ENCODE data around the gene ZCCHC9. TPM values are rescaled to one million over a fixed set of nuclear protein-coding genes. Genes with fewer than 3 reads are reported as not detected.

The ZCCHC9 gene, protein sequence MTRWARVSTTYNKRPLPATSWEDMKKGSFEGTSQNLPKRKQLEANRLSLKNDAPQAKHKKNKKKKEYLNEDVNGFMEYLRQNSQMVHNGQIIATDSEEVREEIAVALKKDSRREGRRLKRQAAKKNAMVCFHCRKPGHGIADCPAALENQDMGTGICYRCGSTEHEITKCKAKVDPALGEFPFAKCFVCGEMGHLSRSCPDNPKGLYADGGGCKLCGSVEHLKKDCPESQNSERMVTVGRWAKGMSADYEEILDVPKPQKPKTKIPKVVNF
- 10 to 100 TPM in 1 of 2 donors, 1 to 10 TPM in 1; 9.4 to 10.3 TPM for total RNA-seq

DNA sequence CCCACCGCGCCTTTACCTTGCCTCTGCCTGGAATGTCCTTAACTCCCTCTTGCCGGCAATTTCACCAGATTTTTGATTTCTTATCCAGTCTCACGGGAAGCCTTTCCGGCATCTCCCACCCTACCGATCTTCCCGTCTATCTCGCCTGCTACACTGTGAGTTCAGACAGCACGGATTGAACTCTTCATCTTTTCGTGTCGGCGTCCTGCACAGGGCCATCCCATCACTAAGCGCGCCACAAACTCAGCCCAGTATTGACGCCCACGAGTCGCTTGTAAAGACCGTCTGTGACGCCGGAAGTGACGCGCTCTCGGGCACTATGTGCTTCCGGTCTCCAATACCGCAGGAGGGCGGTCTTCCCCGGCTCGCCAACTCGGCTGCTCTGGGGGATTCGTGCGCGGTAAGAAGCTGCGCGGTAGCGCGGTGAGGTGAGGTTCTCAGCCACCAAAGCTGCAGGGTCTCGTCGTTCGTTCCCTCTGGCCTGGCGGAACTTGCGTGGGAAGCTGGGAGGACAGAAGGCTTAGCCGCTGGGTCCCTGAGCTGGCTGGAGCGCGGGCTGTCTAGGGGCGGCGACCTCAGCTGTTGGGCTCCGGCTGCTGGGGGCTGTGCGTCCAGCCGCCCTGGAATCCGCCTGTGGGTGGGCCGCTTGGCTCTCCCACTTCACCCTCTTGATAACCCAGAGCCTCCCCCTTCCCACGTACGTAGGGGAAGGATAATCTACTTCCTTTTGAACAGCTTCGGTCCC is at the start of gene ZCCHC9:
Gene ZCCHC9 (plus strand): TSS at position 317 of the 745 bp plus-strand sequence. CDS start 3,171 bp downstream, outside the sequence.
- no peaks in the 10 kb centered on the region for H3K9me3 ChIP-seq
- peaks cover 0 to 34% of the 10 kb centered on the region in 2 donors for H3K4me1 ChIP-seq
- DNase-seq (ENCODE audit: low spot score): peak; percentile 94
- H3K36me3 ChIP-seq: peaks cover 5% of the 10 kb centered on the region
- H3K27me3 ChIP-seq: no peaks in the 10 kb centered on the region
- peak within 1 kb of the TSS; percentile 81 to 95 for H3K4me3 ChIP-seq
- peak within 1 kb of the TSS; percentile 88 to 89 for H3K27ac ChIP-seq
- TF ChIP-seq, protein P1, sequence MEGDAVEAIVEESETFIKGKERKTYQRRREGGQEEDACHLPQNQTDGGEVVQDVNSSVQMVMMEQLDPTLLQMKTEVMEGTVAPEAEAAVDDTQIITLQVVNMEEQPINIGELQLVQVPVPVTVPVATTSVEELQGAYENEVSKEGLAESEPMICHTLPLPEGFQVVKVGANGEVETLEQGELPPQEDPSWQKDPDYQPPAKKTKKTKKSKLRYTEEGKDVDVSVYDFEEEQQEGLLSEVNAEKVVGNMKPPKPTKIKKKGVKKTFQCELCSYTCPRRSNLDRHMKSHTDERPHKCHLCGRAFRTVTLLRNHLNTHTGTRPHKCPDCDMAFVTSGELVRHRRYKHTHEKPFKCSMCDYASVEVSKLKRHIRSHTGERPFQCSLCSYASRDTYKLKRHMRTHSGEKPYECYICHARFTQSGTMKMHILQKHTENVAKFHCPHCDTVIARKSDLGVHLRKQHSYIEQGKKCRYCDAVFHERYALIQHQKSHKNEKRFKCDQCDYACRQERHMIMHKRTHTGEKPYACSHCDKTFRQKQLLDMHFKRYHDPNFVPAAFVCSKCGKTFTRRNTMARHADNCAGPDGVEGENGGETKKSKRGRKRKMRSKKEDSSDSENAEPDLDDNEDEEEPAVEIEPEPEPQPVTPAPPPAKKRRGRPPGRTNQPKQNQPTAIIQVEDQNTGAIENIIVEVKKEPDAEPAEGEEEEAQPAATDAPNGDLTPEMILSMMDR (IDR thresholded peaks at IDR 0.05): peak in 1 of 2 donors; percentile 53

DNA sequence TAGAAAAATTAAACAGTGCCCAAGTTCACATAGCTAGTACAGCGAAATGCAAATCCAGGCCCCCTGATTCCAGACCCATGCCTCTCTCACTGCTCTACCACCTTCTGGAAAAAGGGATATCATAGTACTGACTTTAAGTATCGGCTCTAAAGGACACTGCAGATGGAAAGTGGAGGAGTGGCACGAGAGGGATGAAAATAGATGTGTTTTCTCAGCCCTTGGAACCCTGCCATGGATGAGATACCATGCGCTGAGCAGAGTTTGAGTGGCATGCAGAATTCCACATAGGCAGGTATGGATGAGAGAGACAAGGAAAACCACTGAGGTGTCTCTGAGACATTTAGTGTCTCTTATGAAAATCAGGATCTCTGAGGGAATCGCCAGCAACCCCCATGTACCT is 49.5 kb upstream of the ZCCHC9 start:
- Histone ChIP-seq H3K27me3 (no peaks in the 10 kb centered on the region), H3K9me3 (no peaks in the 10 kb centered on the region), H3K27ac (peak overlapping the region; percentile 52 to 67), H3K36me3 (peaks cover 67% of the 10 kb centered on the region), H3K4me3 (no peak overlapping the region), H3K4me1 (peaks cover 0 to 33% of the 10 kb centered on the region in 2 donors)
- no peak for DNase-seq (ENCODE audit: low spot score)
- TF ChIP-seq, protein P1 (IDR thresholded peaks at IDR 0.05): no peak

DNA sequence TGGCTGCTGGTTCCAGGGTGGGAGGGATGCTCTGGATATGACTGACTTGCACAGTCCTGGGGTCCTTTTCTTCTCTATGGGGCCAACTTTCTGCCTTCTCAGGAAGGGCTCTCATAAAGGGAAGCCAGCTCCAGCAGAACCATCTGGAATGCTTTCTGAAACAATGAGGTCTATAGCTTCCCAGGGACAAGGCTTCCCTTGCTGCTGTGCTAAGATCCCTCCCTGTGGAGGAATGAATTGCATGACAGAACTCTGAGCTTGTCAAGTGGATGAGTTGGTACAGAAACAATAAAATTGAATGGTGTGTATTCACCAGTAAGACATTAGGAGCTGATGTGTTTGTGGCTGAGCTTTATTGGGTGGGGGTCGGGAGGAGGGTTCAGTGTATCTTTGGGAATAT is 48.5 kb upstream of the ZCCHC9 start:
- H3K27me3 ChIP-seq: no peaks in the 10 kb centered on the region
- H3K4me1 ChIP-seq: peaks cover 0 to 23% of the 10 kb centered on the region in 2 donors
- TF ChIP-seq, protein P1 (IDR thresholded peaks at IDR 0.05): no peak
- peak overlapping the region in 1 of 2 donors; percentile 41 for H3K27ac ChIP-seq
- no peaks in the 10 kb centered on the region for H3K9me3 ChIP-seq
- H3K4me3 ChIP-seq: no peak overlapping the region
- no peak for DNase-seq (ENCODE audit: low spot score)
- peaks cover 75% of the 10 kb centered on the region for H3K36me3 ChIP-seq

DNA sequence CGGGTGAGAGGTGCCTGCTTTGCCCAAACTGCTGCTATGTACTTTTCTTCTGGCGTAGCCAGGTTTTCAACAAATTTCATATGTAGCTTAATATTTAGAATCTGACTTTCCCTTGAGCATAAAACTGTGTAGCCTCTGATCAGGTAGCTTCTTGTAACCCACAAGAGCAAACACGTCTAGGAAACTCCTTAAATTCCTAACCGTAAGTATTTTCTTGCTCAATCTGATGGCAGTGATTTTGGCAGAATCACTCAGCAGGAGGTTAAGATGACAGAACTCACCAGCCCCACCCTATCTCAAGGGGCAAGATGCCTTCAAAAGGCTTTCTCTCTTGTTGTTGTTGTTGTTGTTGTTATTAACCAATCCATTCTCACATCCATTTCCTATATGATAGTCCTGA is 47.5 kb upstream of the ZCCHC9 start:
- Histone ChIP-seq H3K27ac (no peak overlapping the region), H3K27me3 (no peaks in the 10 kb centered on the region), H3K4me1 (peaks cover 0 to 13% of the 10 kb centered on the region in 2 donors), H3K4me3 (no peak overlapping the region), H3K9me3 (no peaks in the 10 kb centered on the region), H3K36me3 (peaks cover 85% of the 10 kb centered on the region)
- no peak for DNase-seq (ENCODE audit: low spot score)
- TF ChIP-seq, protein P1 (IDR thresholded peaks at IDR 0.05): no peak

DNA sequence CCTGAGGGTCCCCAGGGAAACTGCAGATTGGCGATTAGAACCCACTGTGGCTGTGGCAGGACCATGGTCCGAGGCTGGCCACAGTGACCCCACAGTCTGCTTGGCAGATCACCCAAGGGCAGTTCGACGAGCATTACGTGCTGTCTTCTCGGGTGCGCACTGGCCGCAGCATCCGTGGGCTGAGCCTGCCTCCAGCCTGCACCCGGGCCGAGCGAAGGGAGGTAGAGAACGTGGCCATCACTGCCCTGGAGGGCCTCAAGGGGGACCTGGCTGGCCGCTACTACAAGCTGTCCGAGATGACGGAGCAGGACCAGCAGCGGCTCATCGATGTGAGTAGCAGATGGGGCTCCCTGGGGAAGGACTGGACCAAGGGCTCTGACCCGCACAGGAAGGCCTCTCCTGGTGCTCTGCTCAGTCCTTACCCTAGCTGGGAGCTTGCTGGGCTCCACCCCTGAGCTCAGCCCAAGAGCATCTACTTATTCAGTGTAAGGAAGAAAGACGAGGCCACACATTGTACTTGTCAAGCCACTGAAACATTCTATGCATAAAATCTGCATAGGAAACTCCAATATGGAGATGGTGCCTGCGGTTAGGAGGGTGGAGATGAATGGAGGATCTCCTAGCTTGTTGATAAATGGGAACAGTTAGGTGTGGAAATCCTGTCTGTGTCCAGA is 46.4 kb upstream of the ZCCHC9 start:
- H3K4me1 ChIP-seq: peaks cover 0 to 10% of the 10 kb centered on the region in 2 donors
- H3K9me3 ChIP-seq: no peaks in the 10 kb centered on the region
- DNase-seq (ENCODE audit: low spot score): no peak
- TF ChIP-seq, protein P1 (IDR thresholded peaks at IDR 0.05): no peak
- peaks cover 92% of the 10 kb centered on the region for H3K36me3 ChIP-seq
- H3K27ac ChIP-seq: no peak overlapping the region
- H3K27me3 ChIP-seq: no peaks in the 10 kb centered on the region
- H3K4me3 ChIP-seq: no peak overlapping the region

Measured in right atrium auricular region (tissue), 2 donors.